Stomach (tissue), 4 donors: ENCODE data around the gene PSMD1.

Experiments
- EP300 ChIP-seq: sonication (generic); formaldehyde crosslinking; IDR thresholded peaks from one replicate; pipeline ENCODE4 v1.6.1; 2017; ENCODE audit warnings: antibody characterized with exemption
- POLR2A ChIP-seq, 4 donors: fragments of 450-650 bp; IDR thresholded peaks; one replicate each; pipeline ENCODE4 v1.6.1; 2016; ENCODE audit warnings: antibody characterized with exemption in 4 of 4, control low read depth in 2 of 4, mild to moderate bottlenecking in 1 of 4, moderate library complexity in 1 of 4
- POLR2AphosphoS5 ChIP-seq, 3 donors: sonication (generic); formaldehyde crosslinking; IDR thresholded peaks; one replicate each; pipeline ENCODE4 v1.6.1; 2016; ENCODE audit warnings: antibody characterized with exemption in 3 of 3
- TF ChIP-seq, protein P1 (sequence below), 7 experiments: fragments of 450-650 bp in 4 of 7; fragments of 200-600 bp in 3 of 7; sonication (generic) in 3 of 7; IDR thresholded peaks; one replicate each; pipeline ENCODE4 v1.5.1; 2016 to 2019; ENCODE audit warnings: antibody characterized with exemption in 7 of 7, control low read depth in 2 of 7, mild to moderate bottlenecking in 1 of 7

DNA sequence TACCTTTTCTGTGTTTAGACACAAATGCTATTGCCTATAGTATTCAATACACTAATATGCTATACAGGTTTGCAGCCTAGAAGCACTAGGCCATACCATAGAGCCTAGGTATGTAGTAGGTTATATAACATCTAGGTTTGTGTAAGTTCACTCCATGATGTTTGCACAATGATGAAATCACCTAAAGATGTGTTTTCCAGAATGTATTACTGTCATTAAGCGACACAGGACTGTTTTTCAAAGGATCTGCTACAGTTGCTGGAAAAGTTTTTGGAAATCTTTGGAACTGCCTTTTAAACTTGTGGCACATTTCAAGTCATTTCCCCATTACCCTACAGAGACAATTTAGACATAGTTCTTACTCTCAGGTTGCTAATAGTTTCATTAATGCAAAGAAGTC, 9.3 kb downstream of the PSMD1 start:
- TF ChIP-seq POLR2AphosphoS5 (IDR thresholded peaks at IDR 0.05) (no peak), POLR2A (IDR thresholded peaks at IDR 0.05) (no peak), EP300 (no peak)
- TF ChIP-seq, protein P1, sequence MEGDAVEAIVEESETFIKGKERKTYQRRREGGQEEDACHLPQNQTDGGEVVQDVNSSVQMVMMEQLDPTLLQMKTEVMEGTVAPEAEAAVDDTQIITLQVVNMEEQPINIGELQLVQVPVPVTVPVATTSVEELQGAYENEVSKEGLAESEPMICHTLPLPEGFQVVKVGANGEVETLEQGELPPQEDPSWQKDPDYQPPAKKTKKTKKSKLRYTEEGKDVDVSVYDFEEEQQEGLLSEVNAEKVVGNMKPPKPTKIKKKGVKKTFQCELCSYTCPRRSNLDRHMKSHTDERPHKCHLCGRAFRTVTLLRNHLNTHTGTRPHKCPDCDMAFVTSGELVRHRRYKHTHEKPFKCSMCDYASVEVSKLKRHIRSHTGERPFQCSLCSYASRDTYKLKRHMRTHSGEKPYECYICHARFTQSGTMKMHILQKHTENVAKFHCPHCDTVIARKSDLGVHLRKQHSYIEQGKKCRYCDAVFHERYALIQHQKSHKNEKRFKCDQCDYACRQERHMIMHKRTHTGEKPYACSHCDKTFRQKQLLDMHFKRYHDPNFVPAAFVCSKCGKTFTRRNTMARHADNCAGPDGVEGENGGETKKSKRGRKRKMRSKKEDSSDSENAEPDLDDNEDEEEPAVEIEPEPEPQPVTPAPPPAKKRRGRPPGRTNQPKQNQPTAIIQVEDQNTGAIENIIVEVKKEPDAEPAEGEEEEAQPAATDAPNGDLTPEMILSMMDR (IDR thresholded peaks at IDR 0.05), result no peak
